ENCODE measurements around the gene BCL6. TPM values are rescaled to one million over a fixed set of nuclear protein-coding genes. Genes with fewer than 3 reads are reported as not detected.

Gene BCL6
- total RNA-seq, 1 experiment from 2014 or later, result 16.4 TPM

GRCh38 chr3:187693431-187693830 is 51.8 kb downstream of the BCL6 start:
- no peak for DNase-seq (ENCODE audit: unreplicated experiment)
- ChIA-PET CTCF (interaction anchor here (1.4 to 6.6 kb wide), 4 partner anchors 9 to 375 kb away, joined by 3 to 38 read pairs (median 4); no protein-coding TSS in a partner anchor), POLR2A (no interaction called here)
- Mint-ChIP-seq H3K9me3 (ENCODE audit: unreplicated experiment) (peaks cover 7% of the 10 kb centered on the region), H3K36me3 (ENCODE audit: insufficient read depth, unreplicated experiment) (no peaks in the 10 kb centered on the region), H3K27me3 (ENCODE audit: insufficient read depth, unreplicated experiment) (peaks cover 69% of the 10 kb centered on the region), H3K27ac (ENCODE audit: low read depth, unreplicated experiment) (no peak overlapping the region), H3K4me3 (ENCODE audit: unreplicated experiment) (no peak overlapping the region), H3K4me1 (ENCODE audit: insufficient read depth, unreplicated experiment) (no peaks in the 10 kb centered on the region)
- no peak for TF ChIP-seq CTCF (IDR thresholded peaks at IDR 0.05; ENCODE audit: unreplicated experiment)
- BruUV-seq (replicated peaks), result no TSS peak
- intact Hi-C loops (cut with micrococcal nuclease), result no loop called here

- intact Hi-C loops (cut with micrococcal nuclease), result no loop called here
- no TSS peak for BruUV-seq (replicated peaks)
- peaks cover 18% of the 10 kb centered on the region for H3K9me3 Mint-ChIP-seq (ENCODE audit: unreplicated experiment)
- H3K27me3 Mint-ChIP-seq (ENCODE audit: insufficient read depth, unreplicated experiment), result peaks cover 47% of the 10 kb centered on the region
- H3K36me3 Mint-ChIP-seq (ENCODE audit: insufficient read depth, unreplicated experiment), result no peaks in the 10 kb centered on the region
- no peaks in the 10 kb centered on the region for H3K4me1 Mint-ChIP-seq (ENCODE audit: insufficient read depth, unreplicated experiment)
- H3K4me3 Mint-ChIP-seq (ENCODE audit: unreplicated experiment), result no peak overlapping the region
- CTCF ChIA-PET, result interaction anchor here (4.3 to 6.6 kb wide), 2 partner anchors 10 to 371 kb away, joined by 24 to 38 read pairs; no protein-coding TSS in a partner anchor
- no peak overlapping the region for H3K27ac Mint-ChIP-seq (ENCODE audit: low read depth, unreplicated experiment)
- DNase-seq (ENCODE audit: unreplicated experiment), result no peak
- TF ChIP-seq CTCF (IDR thresholded peaks at IDR 0.05; ENCODE audit: unreplicated experiment), result no peak
- POLR2A ChIA-PET, result interaction anchor here (0.6 kb wide), 1 partner anchor 15 kb away, joined by 3 read pairs; no protein-coding TSS in a partner anchor
Observed at GRCh38 chr3:187689984-187690383, 55.3 kb downstream of the BCL6 start.

- Mint-ChIP-seq H3K27me3 (ENCODE audit: insufficient read depth, unreplicated experiment) (peaks cover 48% of the 10 kb centered on the region), H3K4me1 (ENCODE audit: insufficient read depth, unreplicated experiment) (no peaks in the 10 kb centered on the region), H3K36me3 (ENCODE audit: insufficient read depth, unreplicated experiment) (no peaks in the 10 kb centered on the region), H3K27ac (ENCODE audit: low read depth, unreplicated experiment) (no peak overlapping the region), H3K4me3 (ENCODE audit: unreplicated experiment) (no peak overlapping the region), H3K9me3 (ENCODE audit: unreplicated experiment) (peaks cover 11% of the 10 kb centered on the region)
- no TSS peak for BruUV-seq (replicated peaks)
- intact Hi-C loops (cut with micrococcal nuclease), result no loop called here
- ChIA-PET CTCF (interaction anchor here (0.5 to 4.3 kb wide), 5 partner anchors 10 to 469 kb away, joined by 3 to 24 read pairs (median 4); no protein-coding TSS in a partner anchor), POLR2A (interaction anchor here (0.6 kb wide), 1 partner anchor 441 kb away, joined by 3 read pairs; no protein-coding TSS in a partner anchor)
- no peak for TF ChIP-seq CTCF (IDR thresholded peaks at IDR 0.05; ENCODE audit: unreplicated experiment)
- no peak for DNase-seq (ENCODE audit: unreplicated experiment)
Observed at GRCh38 chr3:187686621-187687273, 58.5 kb downstream of the BCL6 start.

- BruUV-seq (replicated peaks), result no TSS peak
- H3K4me1 Mint-ChIP-seq (ENCODE audit: insufficient read depth, unreplicated experiment), result no peaks in the 10 kb centered on the region
- peaks cover 11% of the 10 kb centered on the region for H3K9me3 Mint-ChIP-seq (ENCODE audit: unreplicated experiment)
- H3K4me3 Mint-ChIP-seq (ENCODE audit: unreplicated experiment), result no peak overlapping the region
- TF ChIP-seq CTCF (IDR thresholded peaks at IDR 0.05; ENCODE audit: unreplicated experiment), result no peak
- CTCF ChIA-PET, result interaction anchor here (1.2 to 19.7 kb wide), 2 partner anchors 360 to 468 kb away, joined by 3 to 629 read pairs; no protein-coding TSS in a partner anchor
- peaks cover 42% of the 10 kb centered on the region for H3K27me3 Mint-ChIP-seq (ENCODE audit: insufficient read depth, unreplicated experiment)
- no peaks in the 10 kb centered on the region for H3K36me3 Mint-ChIP-seq (ENCODE audit: insufficient read depth, unreplicated experiment)
- H3K27ac Mint-ChIP-seq (ENCODE audit: low read depth, unreplicated experiment), result no peak overlapping the region
- intact Hi-C loops (cut with micrococcal nuclease), result no loop called here
- POLR2A ChIA-PET, result interaction anchor here (0.5 kb wide), 1 partner anchor 418 kb away, joined by 3 read pairs; no protein-coding TSS in a partner anchor
- DNase-seq (ENCODE audit: unreplicated experiment), result no peak
Observed at GRCh38 chr3:187685948-187686347, 59.3 kb downstream of the BCL6 start.
